Keratinocyte (primary cell): ENCODE results near the gene WDR70.

Experiments used
- EZH2 ChIP-seq: IDR thresholded peaks from one replicate; pipeline ENCODE4 v1.6.1; 2012; ENCODE audit warnings: inconsistent platforms, mild to moderate bottlenecking, low read length, moderate library complexity
- TF ChIP-seq, protein P1 (sequence below), 3 experiments: IDR thresholded peaks in 1 of 3; conservative IDR thresholded peaks in 1 of 3; optimal IDR thresholded peaks in 1 of 3; 2 replicates in 2 of 3; 3 replicates in 1 of 3; pipeline versions ENCODE3 to v1.5.1; 2011; ENCODE audit warnings: low read length in 3 of 3, mild to moderate bottlenecking in 3 of 3, moderate library complexity in 2 of 3, control low read depth in 1 of 3, inconsistent platforms in 1 of 3; ENCODE audit not compliant: insufficient read depth in 2 of 3; ENCODE audit errors: extremely low read depth in 1 of 3

DNA sequence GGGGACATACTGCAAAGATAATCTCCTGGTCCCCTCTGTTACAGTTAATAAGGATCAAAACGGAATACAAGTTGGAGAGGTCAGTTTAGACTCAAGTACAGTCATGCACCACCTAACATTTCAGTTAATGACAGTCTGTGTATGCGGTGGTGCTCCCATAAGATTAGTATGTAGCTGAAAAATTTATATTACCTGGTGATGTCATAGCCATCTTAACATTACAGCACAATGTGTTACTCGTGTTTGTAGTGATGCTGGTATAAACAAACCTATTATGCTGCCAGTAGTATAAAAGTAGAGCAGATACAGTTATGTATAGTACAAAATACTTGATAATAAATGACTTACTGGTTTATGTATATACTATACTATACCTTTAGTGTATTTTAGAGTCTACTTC, 252.8 kb downstream of the WDR70 start:
- TF ChIP-seq EZH2, result no peak
- TF ChIP-seq, protein P1, sequence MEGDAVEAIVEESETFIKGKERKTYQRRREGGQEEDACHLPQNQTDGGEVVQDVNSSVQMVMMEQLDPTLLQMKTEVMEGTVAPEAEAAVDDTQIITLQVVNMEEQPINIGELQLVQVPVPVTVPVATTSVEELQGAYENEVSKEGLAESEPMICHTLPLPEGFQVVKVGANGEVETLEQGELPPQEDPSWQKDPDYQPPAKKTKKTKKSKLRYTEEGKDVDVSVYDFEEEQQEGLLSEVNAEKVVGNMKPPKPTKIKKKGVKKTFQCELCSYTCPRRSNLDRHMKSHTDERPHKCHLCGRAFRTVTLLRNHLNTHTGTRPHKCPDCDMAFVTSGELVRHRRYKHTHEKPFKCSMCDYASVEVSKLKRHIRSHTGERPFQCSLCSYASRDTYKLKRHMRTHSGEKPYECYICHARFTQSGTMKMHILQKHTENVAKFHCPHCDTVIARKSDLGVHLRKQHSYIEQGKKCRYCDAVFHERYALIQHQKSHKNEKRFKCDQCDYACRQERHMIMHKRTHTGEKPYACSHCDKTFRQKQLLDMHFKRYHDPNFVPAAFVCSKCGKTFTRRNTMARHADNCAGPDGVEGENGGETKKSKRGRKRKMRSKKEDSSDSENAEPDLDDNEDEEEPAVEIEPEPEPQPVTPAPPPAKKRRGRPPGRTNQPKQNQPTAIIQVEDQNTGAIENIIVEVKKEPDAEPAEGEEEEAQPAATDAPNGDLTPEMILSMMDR (optimal IDR thresholded peaks at IDR 0.05 in 1 of 3, IDR thresholded peaks at IDR 0.05 in 1 of 3, conservative IDR thresholded peaks at IDR 0.05 in 1 of 3; ENCODE audit: extremely low read depth in 1 of 3, insufficient read depth in 2 of 3, low read length in 3 of 3), result no peak
